GM18520 (cell line): ENCODE data around the gene CHP2.
"Not testable (repeated sequence)": the region's sequence is repeated elsewhere in the genome, so short reads cannot be mapped to it uniquely, and the experiment has no call there.

Experiments used
- ATAC-seq: cut with Tn5 transposase; IDR thresholded peaks from one replicate; pipeline ENCODE4 v1.9.1; 2021; ENCODE audit not compliant: unreplicated experiment

Gene CHP2

GRCh38 chr16:23742766-23743165 is 12.1 kb upstream of the CHP2 start:
- no peak for ATAC-seq

- ATAC-seq, result no peak
These were observed 9.6 kb upstream of the CHP2 start for GRCh38 chr16:23745263-23745662.

GRCh38 chr16:23748630-23749029 is 6.2 kb upstream of the CHP2 start:
- no peak for ATAC-seq

- ATAC-seq, result not testable (repeated sequence)
These were observed 3.8 kb upstream of the CHP2 start for GRCh38 chr16:23751053-23751452.

- ATAC-seq, result no peak
These were observed 775 bp upstream of the CHP2 start for GRCh38 chr16:23753908-23754593.

GRCh38 chr16:23755484-23755809 is 621 bp downstream of the CHP2 start:
- no peak for ATAC-seq

GRCh38 chr16:23757116-23757515 is 2.3 kb downstream of the CHP2 start:
- no peak for ATAC-seq

- no peak for ATAC-seq
These were observed 3.3 kb downstream of the CHP2 start for GRCh38 chr16:23757937-23758619.

- no peak for ATAC-seq
These were observed 11.1 kb downstream of the CHP2 start for GRCh38 chr16:23765933-23766332.

- ATAC-seq, result no peak
These were observed 13.8 kb downstream of the CHP2 start for GRCh38 chr16:23768581-23768980.

- no peak for ATAC-seq
These were observed 16.2 kb downstream of the CHP2 start for GRCh38 chr16:23771027-23771426.

GRCh38 chr16:23771642-23772041 is 16.8 kb downstream of the CHP2 start:
- no peak for ATAC-seq

- no peak for ATAC-seq
These were observed 18.5 kb downstream of the CHP2 start for GRCh38 chr16:23773339-23773738.

GRCh38 chr16:23781176-23781575 is 26.4 kb downstream of the CHP2 start:
- no peak for ATAC-seq

- no peak for ATAC-seq
These were observed 30.1 kb downstream of the CHP2 start for GRCh38 chr16:23784811-23785447.

- ATAC-seq, result no peak
These were observed 31.0 kb downstream of the CHP2 start for GRCh38 chr16:23785842-23786241.

- ATAC-seq, result no peak
These were observed 32.2 kb downstream of the CHP2 start for GRCh38 chr16:23786964-23787561.

GRCh38 chr16:23788685-23789084 is 33.9 kb downstream of the CHP2 start:
- no peak for ATAC-seq

- no peak for ATAC-seq
These were observed 40.6 kb downstream of the CHP2 start for GRCh38 chr16:23795378-23795777.

- ATAC-seq, result no peak
These were observed 42.1 kb downstream of the CHP2 start for GRCh38 chr16:23796941-23797340.

GRCh38 chr16:23801378-23801777 is 46.6 kb downstream of the CHP2 start:
- ATAC-seq, result peak; percentile 40

- ATAC-seq, result no peak
These were observed 48.0 kb downstream of the CHP2 start for GRCh38 chr16:23802776-23803175.
